HUES6 (cell line): Measurements from ENCODE around the gene LMF1.

Source experiments
- H3K27ac ChIP-seq: 2 replicates; pipeline ENCODE4 v1.7.0; 2013; ENCODE audit warnings: low read depth, mild to moderate bottlenecking, low read length, inconsistent platforms
- H3K27me3 ChIP-seq: 2 replicates; pipeline ENCODE4 v1.6.1; 2013; ENCODE audit warnings: low read length; ENCODE audit not compliant: control insufficient read depth, insufficient read depth
- H3K36me3 ChIP-seq: 2 replicates; pipeline ENCODE4 v1.6.1; 2013; ENCODE audit warnings: low read length; ENCODE audit not compliant: control insufficient read depth, insufficient read depth
- H3K4me1 ChIP-seq: 2 replicates; pipeline ENCODE4 v1.6.1; 2013; ENCODE audit warnings: low read length; ENCODE audit not compliant: control insufficient read depth, insufficient read depth
- H3K4me3 ChIP-seq: 2 replicates; pipeline ENCODE4 v1.5.1; 2013; ENCODE audit warnings: low read depth, low read length
- H3K9ac ChIP-seq: one replicate; pipeline ENCODE4 v1.6.1; 2013; ENCODE audit warnings: mild to moderate bottlenecking, low read length
- H3K9me3 ChIP-seq: 2 replicates; pipeline ENCODE4 v1.6.1; 2013; ENCODE audit warnings: low read depth, low read length; ENCODE audit not compliant: control insufficient read depth, insufficient read depth

Gene LMF1

GRCh38 chr16:918741-919657, 51.8 kb downstream of the LMF1 start:
- Histone ChIP-seq H3K4me1 (peaks cover 5% of the 10 kb centered on the region; the same call in 1 of the 2 replicates), H3K27me3 (no peaks in the 10 kb centered on the region), H3K9ac (no peak overlapping the region), H3K4me3 (no peak overlapping the region), H3K36me3 (no peaks in the 10 kb centered on the region), H3K27ac (no peak overlapping the region), H3K9me3 (peaks cover 7% of the 10 kb centered on the region; the same call in 1 of the 2 replicates)

- Histone ChIP-seq H3K36me3 (no peaks in the 10 kb centered on the region), H3K9ac (no peak overlapping the region), H3K9me3 (peaks cover 2% of the 10 kb centered on the region; the same call in 1 of the 2 replicates), H3K27me3 (no peaks in the 10 kb centered on the region), H3K27ac (no peak overlapping the region), H3K4me3 (no peak overlapping the region), H3K4me1 (peaks cover 5% of the 10 kb centered on the region; the same call in 1 of the 2 replicates)
Measured at GRCh38 chr16:918068-918467, 52.7 kb downstream of the LMF1 start.

- Histone ChIP-seq H3K27me3 (no peaks in the 10 kb centered on the region), H3K4me3 (no peak overlapping the region), H3K9me3 (no peaks in the 10 kb centered on the region), H3K36me3 (no peaks in the 10 kb centered on the region), H3K27ac (no peak overlapping the region), H3K9ac (no peak overlapping the region), H3K4me1 (peaks cover 5% of the 10 kb centered on the region; the same call in 1 of the 2 replicates)
Measured at GRCh38 chr16:917591-918061, 53.2 kb downstream of the LMF1 start.

- H3K27ac ChIP-seq: 0 out of 2 replicates have a peak overlapping the region, but pooled peaks have one; percentile 1
- H3K4me1 ChIP-seq: peaks cover 5% of the 10 kb centered on the region; the same call in 1 of the 2 replicates
- H3K9me3 ChIP-seq: no peaks in the 10 kb centered on the region
- no peaks in the 10 kb centered on the region for H3K27me3 ChIP-seq
- no peak overlapping the region; the same call in 1 of the 2 replicates for H3K4me3 ChIP-seq
- no peaks in the 10 kb centered on the region for H3K36me3 ChIP-seq
- H3K9ac ChIP-seq: no peak overlapping the region
Measured at GRCh38 chr16:916035-916799, 54.6 kb downstream of the LMF1 start.

- Histone ChIP-seq H3K9me3 (no peaks in the 10 kb centered on the region), H3K4me3 (no peak overlapping the region), H3K9ac (no peak overlapping the region), H3K36me3 (no peaks in the 10 kb centered on the region), H3K4me1 (peaks cover 2% of the 10 kb centered on the region; the same call in 1 of the 2 replicates), H3K27ac (0 out of 2 replicates have a peak overlapping the region, but pooled peaks have one; percentile 1), H3K27me3 (no peaks in the 10 kb centered on the region)
Measured at GRCh38 chr16:915546-915945, 55.2 kb downstream of the LMF1 start.

- Histone ChIP-seq H3K27me3 (no peaks in the 10 kb centered on the region), H3K36me3 (peaks cover under 1% of the 10 kb centered on the region; the same call in 1 of the 2 replicates), H3K4me3 (no peak overlapping the region), H3K4me1 (no peaks in the 10 kb centered on the region; the same call in 1 of the 2 replicates), H3K9ac (no peak overlapping the region), H3K27ac (no peak overlapping the region), H3K9me3 (no peaks in the 10 kb centered on the region)
Measured at GRCh38 chr16:914440-914839, 56.3 kb downstream of the LMF1 start.

GRCh38 chr16:913817-914439, 56.9 kb downstream of the LMF1 start:
- Histone ChIP-seq H3K9me3 (no peaks in the 10 kb centered on the region), H3K27me3 (no peaks in the 10 kb centered on the region), H3K27ac (no peak overlapping the region), H3K36me3 (peaks cover 3% of the 10 kb centered on the region; the same call in 1 of the 2 replicates), H3K4me3 (no peak overlapping the region), H3K9ac (no peak overlapping the region), H3K4me1 (no peaks in the 10 kb centered on the region; the same call in 1 of the 2 replicates)

GRCh38 chr16:912684-913613, 57.8 kb downstream of the LMF1 start:
- H3K4me1 ChIP-seq: no peaks in the 10 kb centered on the region; the same call in 1 of the 2 replicates
- no peak overlapping the region for H3K27ac ChIP-seq

GRCh38 chr16:912322-912683, 58.5 kb downstream of the LMF1 start:
- H3K27me3 ChIP-seq: no peaks in the 10 kb centered on the region
- peaks cover 3% of the 10 kb centered on the region; the same call in 1 of the 2 replicates for H3K36me3 ChIP-seq
- no peak overlapping the region for H3K27ac ChIP-seq

More at GRCh38 chr16:912684-913613, 57.8 kb downstream of the LMF1 start:
- peaks cover 3% of the 10 kb centered on the region; the same call in 1 of the 2 replicates for H3K36me3 ChIP-seq
- no peak overlapping the region for H3K9ac ChIP-seq
- no peak overlapping the region for H3K4me3 ChIP-seq
- H3K27me3 ChIP-seq: no peaks in the 10 kb centered on the region
- no peaks in the 10 kb centered on the region for H3K9me3 ChIP-seq

More at GRCh38 chr16:912322-912683, 58.5 kb downstream of the LMF1 start:
- no peak overlapping the region for H3K9ac ChIP-seq
- H3K4me1 ChIP-seq: no peaks in the 10 kb centered on the region; the same call in 1 of the 2 replicates
- H3K9me3 ChIP-seq: no peaks in the 10 kb centered on the region
- H3K4me3 ChIP-seq: no peak overlapping the region
